BE2C (cell line): ENCODE results near the gene CMIP.

Experiments used
- DNase-seq: peaks from one replicate; pipeline ENCODE4 v3.0.0-alpha.2; 2020
- H3K27me3 ChIP-seq: fragments of 250-450 bp; sonication (Bioruptor Pico); 2 replicates; pipeline ENCODE4 v1.5.1; 2020; ENCODE audit warnings: mild to moderate bottlenecking
- H3K36me3 ChIP-seq: fragments of 250-450 bp; sonication (Bioruptor Pico); 2 replicates; pipeline ENCODE4 v1.5.1; 2020; ENCODE audit warnings: mild to moderate bottlenecking
- H3K4me1 ChIP-seq: fragments of 250-450 bp; sonication (Bioruptor Pico); 2 replicates; pipeline ENCODE4 v1.5.1; 2020
- H3K4me3 ChIP-seq: 2 replicates; pipeline ENCODE4 v1.5.1; 2011; ENCODE audit warnings: low read depth, low read length
- H3K9me3 ChIP-seq: fragments of 250-450 bp; sonication (Bioruptor Pico); 2 replicates; pipeline ENCODE4 v1.5.1; 2020
- TF ChIP-seq, protein P1 (sequence below): IDR thresholded peaks from 2 replicates; pipeline ENCODE4 v1.5.1; 2012; ENCODE audit warnings: mild to moderate bottlenecking, low read depth, low read length

CMIP gene

DNA sequence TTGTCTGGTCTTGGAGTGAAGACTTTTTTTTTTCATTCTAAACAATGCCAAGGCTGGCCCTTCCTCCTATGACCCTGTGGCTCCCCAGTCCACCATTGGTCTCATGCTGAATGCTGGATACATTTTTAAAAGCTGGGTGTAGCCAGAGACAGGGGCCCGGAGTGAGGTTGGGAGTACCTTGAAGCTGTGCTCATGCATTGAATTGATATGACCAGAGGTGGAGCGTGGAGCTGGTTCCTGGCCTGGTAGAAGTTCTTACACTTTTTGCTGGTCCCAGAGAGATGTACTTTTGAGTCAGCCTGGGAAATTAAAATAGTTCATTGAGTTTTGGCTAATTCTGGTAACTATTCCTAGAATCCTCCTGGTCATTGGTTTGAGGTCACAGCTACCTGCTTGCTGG lies 83.6 kb downstream of the CMIP start:
- Histone ChIP-seq H3K9me3 (no peaks in the 10 kb centered on the region), H3K4me1 (no peaks in the 10 kb centered on the region), H3K4me3 (no peak overlapping the region), H3K36me3 (no peaks in the 10 kb centered on the region), H3K27me3 (no peaks in the 10 kb centered on the region)
- TF ChIP-seq, protein P1, sequence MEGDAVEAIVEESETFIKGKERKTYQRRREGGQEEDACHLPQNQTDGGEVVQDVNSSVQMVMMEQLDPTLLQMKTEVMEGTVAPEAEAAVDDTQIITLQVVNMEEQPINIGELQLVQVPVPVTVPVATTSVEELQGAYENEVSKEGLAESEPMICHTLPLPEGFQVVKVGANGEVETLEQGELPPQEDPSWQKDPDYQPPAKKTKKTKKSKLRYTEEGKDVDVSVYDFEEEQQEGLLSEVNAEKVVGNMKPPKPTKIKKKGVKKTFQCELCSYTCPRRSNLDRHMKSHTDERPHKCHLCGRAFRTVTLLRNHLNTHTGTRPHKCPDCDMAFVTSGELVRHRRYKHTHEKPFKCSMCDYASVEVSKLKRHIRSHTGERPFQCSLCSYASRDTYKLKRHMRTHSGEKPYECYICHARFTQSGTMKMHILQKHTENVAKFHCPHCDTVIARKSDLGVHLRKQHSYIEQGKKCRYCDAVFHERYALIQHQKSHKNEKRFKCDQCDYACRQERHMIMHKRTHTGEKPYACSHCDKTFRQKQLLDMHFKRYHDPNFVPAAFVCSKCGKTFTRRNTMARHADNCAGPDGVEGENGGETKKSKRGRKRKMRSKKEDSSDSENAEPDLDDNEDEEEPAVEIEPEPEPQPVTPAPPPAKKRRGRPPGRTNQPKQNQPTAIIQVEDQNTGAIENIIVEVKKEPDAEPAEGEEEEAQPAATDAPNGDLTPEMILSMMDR = no peak
- DNase-seq = no peak

DNA sequence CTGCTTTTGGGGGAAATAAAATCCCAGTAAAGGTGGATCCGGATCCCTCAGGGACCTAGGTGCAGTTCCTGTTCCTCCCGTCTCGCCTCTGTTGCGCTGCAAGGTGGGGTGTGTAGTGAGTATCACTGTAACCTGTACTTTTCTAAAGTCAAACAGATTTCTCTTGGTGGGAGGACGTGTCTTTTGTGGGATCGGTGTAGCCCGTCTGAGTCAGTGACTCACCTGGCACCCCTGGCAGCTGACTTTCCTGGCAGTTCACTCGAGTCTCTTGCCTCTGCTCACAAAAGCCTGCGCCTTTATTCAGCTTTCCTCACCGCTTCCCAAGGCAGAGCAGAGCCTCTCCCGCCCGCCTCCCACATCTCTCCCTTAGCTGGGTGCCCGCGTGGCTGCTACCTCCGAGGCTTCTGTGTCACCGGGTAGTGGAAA lies 85.7 kb downstream of the CMIP start:
- TF ChIP-seq, protein P1 = no peak
- DNase-seq = no peak
- no peaks in the 10 kb centered on the region for H3K27me3 ChIP-seq
- no peaks in the 10 kb centered on the region for H3K36me3 ChIP-seq
- H3K4me3 ChIP-seq = no peak overlapping the region
- no peaks in the 10 kb centered on the region for H3K9me3 ChIP-seq
- H3K4me1 ChIP-seq = no peaks in the 10 kb centered on the region

DNA sequence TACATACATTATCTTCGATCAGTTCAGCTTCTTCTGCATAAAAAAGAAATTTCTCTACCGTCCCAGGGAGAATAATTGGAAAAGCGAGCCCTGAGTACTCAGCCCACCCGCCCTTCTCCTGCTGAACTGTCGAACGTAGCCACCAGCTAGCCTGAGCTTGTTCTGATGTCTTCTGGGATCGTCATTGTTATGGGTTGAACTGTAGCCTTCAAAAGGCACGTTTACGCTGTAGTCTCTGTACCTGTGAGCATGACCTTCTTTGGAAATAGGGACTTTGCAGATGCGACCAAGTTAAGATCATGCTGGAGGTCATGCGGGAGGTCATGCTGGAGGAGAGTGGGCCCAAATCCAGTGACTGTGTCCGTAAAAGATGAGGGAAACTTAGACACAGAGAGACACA lies 86.2 kb downstream of the CMIP start:
- Histone ChIP-seq H3K9me3 (no peaks in the 10 kb centered on the region), H3K4me1 (no peaks in the 10 kb centered on the region), H3K4me3 (no peak overlapping the region), H3K27me3 (no peaks in the 10 kb centered on the region), H3K36me3 (no peaks in the 10 kb centered on the region)
- DNase-seq = no peak
- TF ChIP-seq, protein P1 = no peak

DNA sequence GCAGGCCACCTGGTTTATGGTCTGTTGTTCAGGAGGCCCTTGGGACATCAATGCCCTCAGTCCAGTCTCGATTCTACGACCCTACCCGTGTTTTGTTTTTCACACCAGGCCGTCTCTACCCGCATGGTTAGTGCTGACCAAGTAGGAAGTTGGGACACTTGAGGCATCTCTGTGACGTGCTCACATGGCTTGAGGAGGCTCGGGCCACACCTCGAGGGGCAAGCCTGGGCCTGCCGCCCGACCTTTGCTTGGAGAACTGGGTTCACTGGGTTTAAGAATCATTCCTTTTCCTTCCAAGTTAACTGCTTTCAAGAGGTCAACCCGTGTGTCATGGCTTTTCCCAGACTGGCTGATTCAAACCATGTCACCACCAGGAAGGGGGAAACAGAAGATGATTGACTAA lies 86.8 kb downstream of the CMIP start:
- Histone ChIP-seq H3K4me1 (no peaks in the 10 kb centered on the region), H3K4me3 (no peak overlapping the region), H3K27me3 (no peaks in the 10 kb centered on the region), H3K36me3 (no peaks in the 10 kb centered on the region), H3K9me3 (no peaks in the 10 kb centered on the region)
- TF ChIP-seq, protein P1 = no peak
- DNase-seq = no peak

DNA sequence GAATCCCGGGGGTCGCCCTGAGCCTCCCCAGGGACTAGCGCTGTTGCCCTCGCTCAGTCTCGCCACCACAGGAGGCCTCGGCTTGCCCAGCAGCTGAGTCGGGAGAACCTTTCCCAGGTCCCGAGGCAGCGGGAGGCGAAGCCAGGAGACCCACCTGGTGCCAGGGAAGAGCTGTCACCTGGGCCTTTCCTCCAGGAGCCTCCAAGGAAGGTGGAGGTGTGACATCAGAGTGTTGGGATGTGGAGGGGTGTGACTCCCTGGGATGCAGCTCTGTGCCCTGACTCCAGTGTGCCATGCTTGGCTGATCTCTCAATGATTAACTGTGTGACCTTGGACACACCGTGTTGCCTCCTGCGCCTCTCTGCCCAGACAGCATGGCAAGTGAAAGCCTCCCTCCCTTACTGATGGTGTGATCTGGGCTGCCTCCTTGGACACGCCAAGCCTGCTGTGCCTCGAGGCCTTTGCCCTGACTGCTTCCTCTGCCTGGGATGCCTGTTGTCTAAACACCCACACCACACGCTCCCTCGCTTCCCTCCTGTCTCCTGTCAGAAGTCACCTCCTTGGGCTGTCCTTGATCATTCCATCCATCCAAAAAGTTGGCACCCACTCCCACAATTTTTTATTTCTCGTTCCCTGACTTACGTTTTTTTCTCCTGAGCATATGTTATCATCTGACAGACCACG lies 88.0 kb downstream of the CMIP start:
- DNase-seq = no peak
- Histone ChIP-seq H3K9me3 (no peaks in the 10 kb centered on the region), H3K27me3 (no peaks in the 10 kb centered on the region), H3K4me3 (no peak overlapping the region), H3K4me1 (no peaks in the 10 kb centered on the region), H3K36me3 (no peaks in the 10 kb centered on the region)
- TF ChIP-seq, protein P1 = no peak

DNA sequence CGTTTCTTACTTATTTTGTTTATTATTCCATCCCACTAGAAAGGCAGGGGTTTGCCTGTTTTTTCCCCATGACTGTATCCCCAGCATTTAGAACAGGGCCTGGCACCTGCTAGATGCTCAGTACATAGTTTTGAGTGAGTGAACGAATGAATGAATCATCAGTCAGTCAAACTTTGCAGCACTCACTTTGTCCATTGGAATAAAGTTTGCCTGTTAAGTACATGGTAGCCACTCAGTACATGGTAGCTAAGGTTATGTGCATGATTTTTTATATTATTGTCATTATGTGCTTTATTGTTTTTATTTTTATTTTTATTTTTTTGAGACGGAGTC lies 88.5 kb downstream of the CMIP start:
- Histone ChIP-seq H3K4me3 (no peak overlapping the region), H3K9me3 (no peaks in the 10 kb centered on the region), H3K27me3 (no peaks in the 10 kb centered on the region), H3K36me3 (no peaks in the 10 kb centered on the region), H3K4me1 (no peaks in the 10 kb centered on the region)
- TF ChIP-seq, protein P1 = no peak
- DNase-seq = no peak
